Measurements from ENCODE around the gene PAPSS2.

DNA sequence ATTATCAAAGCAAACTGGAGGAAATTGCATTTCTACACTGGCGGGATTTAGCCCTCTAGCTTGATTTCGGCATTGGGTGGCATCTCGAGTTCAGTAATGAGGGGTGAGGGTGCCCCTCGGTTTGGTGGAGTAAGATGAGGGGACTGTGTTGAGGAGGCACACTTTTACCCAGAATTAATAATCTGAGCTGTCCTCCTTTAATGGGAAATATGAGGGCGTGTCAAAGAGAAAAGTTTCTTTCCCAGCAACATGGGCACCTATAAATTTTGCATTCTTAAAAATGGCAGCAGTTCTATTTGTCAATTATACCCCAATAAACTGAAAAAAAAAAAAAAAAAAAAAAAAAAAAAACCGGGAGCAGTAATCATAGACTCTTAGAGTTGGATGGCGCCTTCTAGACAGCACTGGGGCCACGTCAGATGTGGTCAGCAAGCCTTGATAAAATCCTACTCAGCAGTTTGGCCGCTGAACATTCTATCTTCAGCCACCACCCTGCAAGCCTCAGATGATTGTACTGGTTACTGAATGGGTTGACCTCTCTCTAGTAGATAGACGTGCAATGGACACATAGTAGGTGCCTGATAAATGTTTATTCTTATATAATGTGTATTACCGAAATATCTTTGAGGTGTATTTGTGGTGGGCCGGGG lies 931 bp downstream of the PAPSS2 start:
- TF ChIP-seq EP300 (IDR thresholded peaks at IDR 0.05) (no peak), CTCF (IDR thresholded peaks at IDR 0.05) (no peak), POLR2A (IDR thresholded peaks at IDR 0.05) (no peak)

All from ovary (tissue), 3 donors.